ENCODE measurements around the gene COBL. TPM values are rescaled to one million over a fixed set of nuclear protein-coding genes. Genes with fewer than 3 reads are reported as not detected.

COBL gene
- total RNA-seq, 1 donor from 2014 or later = 27.9 TPM

DNA sequence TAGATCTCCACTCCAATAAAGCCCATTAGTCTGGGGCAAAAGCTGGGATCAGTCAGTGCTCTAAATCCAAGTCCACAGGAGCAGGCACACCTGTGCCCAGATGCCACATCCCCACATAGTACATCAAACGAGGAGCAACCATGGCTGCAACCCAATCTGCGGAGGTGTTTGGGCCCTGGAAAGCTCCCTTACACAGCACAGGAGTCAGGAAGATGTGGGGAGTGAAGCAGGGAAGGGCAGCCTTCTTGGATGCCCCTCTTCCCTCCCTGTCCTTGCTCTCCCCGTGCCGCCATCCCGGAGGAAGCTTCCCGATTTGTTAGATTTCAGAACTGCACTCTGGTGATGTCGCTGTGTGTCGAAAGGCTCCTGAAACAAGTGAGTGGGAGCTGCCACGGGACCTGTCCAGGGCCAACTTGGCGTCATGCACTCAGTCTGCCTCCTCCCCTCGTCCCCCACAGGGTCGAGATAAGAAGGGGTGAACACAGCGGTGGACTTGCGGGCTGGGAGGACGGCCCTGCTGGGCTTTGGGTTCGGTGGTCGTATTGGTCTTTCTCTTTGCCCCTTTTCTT, 303.3 kb downstream of the COBL start:
- no peaks in the 10 kb centered on the region for H3K36me3 ChIP-seq
- DNase-seq (no peak), ATAC-seq (no peak)
- TF ChIP-seq, protein P1, sequence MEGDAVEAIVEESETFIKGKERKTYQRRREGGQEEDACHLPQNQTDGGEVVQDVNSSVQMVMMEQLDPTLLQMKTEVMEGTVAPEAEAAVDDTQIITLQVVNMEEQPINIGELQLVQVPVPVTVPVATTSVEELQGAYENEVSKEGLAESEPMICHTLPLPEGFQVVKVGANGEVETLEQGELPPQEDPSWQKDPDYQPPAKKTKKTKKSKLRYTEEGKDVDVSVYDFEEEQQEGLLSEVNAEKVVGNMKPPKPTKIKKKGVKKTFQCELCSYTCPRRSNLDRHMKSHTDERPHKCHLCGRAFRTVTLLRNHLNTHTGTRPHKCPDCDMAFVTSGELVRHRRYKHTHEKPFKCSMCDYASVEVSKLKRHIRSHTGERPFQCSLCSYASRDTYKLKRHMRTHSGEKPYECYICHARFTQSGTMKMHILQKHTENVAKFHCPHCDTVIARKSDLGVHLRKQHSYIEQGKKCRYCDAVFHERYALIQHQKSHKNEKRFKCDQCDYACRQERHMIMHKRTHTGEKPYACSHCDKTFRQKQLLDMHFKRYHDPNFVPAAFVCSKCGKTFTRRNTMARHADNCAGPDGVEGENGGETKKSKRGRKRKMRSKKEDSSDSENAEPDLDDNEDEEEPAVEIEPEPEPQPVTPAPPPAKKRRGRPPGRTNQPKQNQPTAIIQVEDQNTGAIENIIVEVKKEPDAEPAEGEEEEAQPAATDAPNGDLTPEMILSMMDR (IDR thresholded peaks at IDR 0.05) = no peak
- no peaks in the 10 kb centered on the region for H3K4me1 ChIP-seq
- no peaks in the 10 kb centered on the region for H3K9me3 ChIP-seq
- intact Hi-C loops (cut with DNase I) = no loop called here
- no peak overlapping the region for H3K27ac ChIP-seq
- no peak overlapping the region for H3K4me3 ChIP-seq
- no peaks in the 10 kb centered on the region for H3K27me3 ChIP-seq (ENCODE audit: low read depth)

DNA sequence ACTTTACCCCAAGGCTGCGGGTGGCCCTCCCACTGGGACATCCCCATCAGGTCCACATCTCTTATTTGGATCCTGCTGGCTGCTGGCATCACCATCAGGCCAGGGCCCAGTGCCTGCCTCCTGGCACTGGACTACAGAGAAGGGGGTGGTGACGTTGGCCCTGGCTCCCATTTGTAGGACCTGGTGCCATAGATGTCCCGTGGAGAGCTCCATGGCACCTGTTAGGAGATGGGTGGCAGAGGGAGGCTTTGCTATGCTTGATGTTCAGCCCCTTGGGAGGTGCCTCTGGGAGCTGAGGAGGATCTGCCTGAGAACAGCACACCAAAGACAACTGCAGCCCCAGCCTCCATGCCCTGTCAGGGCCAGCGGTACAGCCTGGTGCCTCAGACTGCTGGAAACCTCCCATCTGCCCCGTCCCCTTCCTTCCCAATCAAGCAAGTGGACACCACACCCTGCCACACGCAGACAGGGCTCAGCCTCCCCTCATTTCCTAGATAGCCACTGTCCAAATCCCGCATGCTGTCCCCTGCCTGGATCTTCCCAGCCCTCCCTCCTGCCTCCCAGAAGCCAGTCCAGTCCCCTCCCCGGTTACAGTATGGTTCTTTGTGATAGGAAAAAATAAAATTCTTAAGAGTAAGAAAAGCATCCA, 303.9 kb downstream of the COBL start:
- ATAC-seq = no peak
- TF ChIP-seq, protein P1 (IDR thresholded peaks at IDR 0.05) = no peak
- no peaks in the 10 kb centered on the region for H3K36me3 ChIP-seq
- H3K27me3 ChIP-seq (ENCODE audit: low read depth) = no peaks in the 10 kb centered on the region
- H3K27ac ChIP-seq = no peak overlapping the region
- intact Hi-C loops (cut with DNase I) = no loop called here
- DNase-seq = no peak
- H3K9me3 ChIP-seq = no peaks in the 10 kb centered on the region
- H3K4me1 ChIP-seq = no peaks in the 10 kb centered on the region
- no peak overlapping the region for H3K4me3 ChIP-seq

DNA sequence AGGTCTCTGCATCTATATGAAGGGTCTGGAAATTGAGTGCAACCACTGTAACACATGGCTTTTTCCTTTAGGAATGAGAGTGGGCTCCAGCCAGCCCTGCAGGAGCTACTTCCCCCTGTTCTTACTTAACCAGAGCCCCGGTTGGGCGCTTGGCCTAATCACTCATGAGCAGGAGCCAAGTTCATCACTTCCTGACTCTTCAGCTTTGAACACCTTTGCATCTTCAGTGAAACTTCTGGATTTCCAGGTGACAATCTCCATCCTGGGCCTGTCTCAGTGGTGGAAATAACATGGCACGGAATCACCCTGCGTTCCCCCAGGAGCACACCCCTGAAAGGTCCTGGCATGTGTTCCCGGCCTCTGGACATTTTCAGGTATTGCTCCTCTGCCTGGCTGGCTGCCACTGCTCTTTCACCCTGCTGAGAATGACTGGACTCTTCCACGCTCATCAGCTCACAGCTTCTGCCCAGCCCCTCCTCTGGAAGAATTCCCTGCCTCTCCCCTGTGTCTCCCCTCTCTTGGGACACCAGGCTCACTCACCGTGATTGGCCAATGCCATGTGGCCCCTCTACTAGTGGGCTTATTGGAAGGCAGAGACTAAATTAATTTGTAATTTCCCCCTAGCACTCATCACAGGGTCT, 304.8 kb downstream of the COBL start:
- TF ChIP-seq, protein P1 (IDR thresholded peaks at IDR 0.05) = no peak
- no peak for ATAC-seq
- intact Hi-C loops (cut with DNase I) = no loop called here
- H3K36me3 ChIP-seq = no peaks in the 10 kb centered on the region
- no peaks in the 10 kb centered on the region for H3K9me3 ChIP-seq
- no peak overlapping the region for H3K4me3 ChIP-seq
- H3K27ac ChIP-seq = no peak overlapping the region
- no peaks in the 10 kb centered on the region for H3K27me3 ChIP-seq (ENCODE audit: low read depth)
- no peak for DNase-seq
- H3K4me1 ChIP-seq = no peaks in the 10 kb centered on the region

DNA sequence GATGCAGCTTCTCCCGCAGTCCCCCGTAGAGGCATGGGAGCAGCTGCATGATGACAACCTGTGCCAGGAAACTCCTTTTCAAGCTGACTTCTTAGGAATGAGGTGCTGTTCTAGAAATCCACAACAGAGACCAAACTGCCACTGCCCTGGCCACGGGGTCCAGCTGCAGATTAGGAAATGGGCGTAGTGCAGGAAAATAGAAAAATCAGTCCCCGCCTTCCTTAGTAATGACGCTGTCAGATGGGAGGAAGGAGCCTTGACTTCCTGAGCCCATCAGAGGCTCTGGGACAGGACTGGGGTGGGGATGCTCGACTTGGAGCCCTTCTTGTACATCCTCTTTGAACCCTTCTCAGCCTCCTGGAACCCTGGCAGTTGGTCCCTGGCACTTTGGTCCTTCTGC, 306.1 kb downstream of the COBL start:
- no peaks in the 10 kb centered on the region for H3K36me3 ChIP-seq
- TF ChIP-seq, protein P1 (IDR thresholded peaks at IDR 0.05) = no peak
- H3K4me1 ChIP-seq = no peaks in the 10 kb centered on the region
- intact Hi-C loops (cut with DNase I) = no loop called here
- DNase-seq = no peak
- no peak overlapping the region for H3K27ac ChIP-seq
- no peaks in the 10 kb centered on the region for H3K9me3 ChIP-seq
- no peaks in the 10 kb centered on the region for H3K27me3 ChIP-seq (ENCODE audit: low read depth)
- ATAC-seq = no peak
- H3K4me3 ChIP-seq = no peak overlapping the region

DNA sequence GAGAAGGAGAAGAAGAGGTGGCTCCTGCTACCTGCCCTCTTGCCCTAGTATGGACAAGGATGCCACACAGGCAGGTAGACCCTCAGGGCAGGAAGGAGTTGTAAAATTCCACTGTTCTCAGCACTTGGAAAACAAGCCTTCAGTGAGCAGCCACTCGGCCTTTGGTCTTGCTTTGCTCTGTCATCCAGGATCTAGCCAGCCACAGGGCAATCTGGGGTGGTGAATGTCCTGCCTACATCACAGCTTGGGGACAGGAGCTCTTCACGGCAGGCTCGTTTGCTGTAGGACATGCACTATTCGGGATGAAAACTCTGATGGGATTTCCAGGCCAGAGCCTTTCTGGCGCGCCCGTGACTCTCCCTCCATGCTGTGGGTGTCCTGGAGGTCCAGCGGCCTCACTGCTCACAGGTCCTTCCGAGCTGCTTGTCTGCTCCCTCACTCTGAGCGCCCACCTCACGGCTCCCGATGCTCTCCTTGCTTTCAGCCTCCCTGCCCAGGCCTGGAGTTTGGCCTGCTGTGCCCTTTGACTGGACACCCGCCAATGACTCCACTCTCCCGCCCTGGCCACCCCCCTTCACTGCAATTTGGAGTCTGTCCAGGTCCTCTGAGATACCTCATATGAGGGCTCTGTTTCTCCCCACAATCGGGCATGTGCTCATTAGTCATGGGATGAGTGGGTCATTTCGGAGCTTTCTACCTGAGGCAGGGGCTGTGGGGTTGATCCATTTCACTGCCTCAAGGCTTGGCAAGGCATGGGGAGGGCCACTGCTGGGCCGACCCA, 306.7 kb downstream of the COBL start:
- peak; percentile 19 to 29 for ATAC-seq
- H3K4me1 ChIP-seq = no peaks in the 10 kb centered on the region

More for the DNA sequence above, 306.7 kb downstream of the COBL start:
- Histone ChIP-seq H3K27ac (no peak overlapping the region), H3K27me3 (ENCODE audit: low read depth) (no peaks in the 10 kb centered on the region), H3K9me3 (no peaks in the 10 kb centered on the region), H3K36me3 (no peaks in the 10 kb centered on the region), H3K4me3 (no peak overlapping the region)
- TF ChIP-seq, protein P1 (IDR thresholded peaks at IDR 0.05) = no peak
- no peak for DNase-seq
- intact Hi-C loops (cut with DNase I) = no loop called here
